Small intestine (tissue), 7 donors: ENCODE results near the gene MTMR3. TPM values are rescaled to one million over a fixed set of nuclear protein-coding genes. Genes with fewer than 3 reads are reported as not detected.

ENCODE experiments used
- DNase-seq, 2 donors: peaks; one replicate each; pipeline versions ENCODE4 v3.0.0 to v3.0.0-alpha.2; 2013
- FAIRE-seq: peaks from 2 replicates; lab custom pipeline; 2012; peaks lifted over from hg19 to GRCh38; lab: Jason Lieb, UNC
- H3K27ac ChIP-seq, 3 donors: one replicate each; pipeline ENCODE4 v1.5.1; 2013; ENCODE audit warnings: low read length in 2 of 3, mild to moderate bottlenecking in 2 of 3, control low read depth in 1 of 3, inconsistent platforms in 1 of 3, low read depth in 1 of 3, moderate library complexity in 1 of 3
- H3K27me3 ChIP-seq, 3 donors: one replicate each; pipeline ENCODE4 v1.6.1; 2013; ENCODE audit warnings: low read length in 3 of 3, inconsistent platforms in 1 of 3; ENCODE audit not compliant: control insufficient read depth in 3 of 3, insufficient read depth in 3 of 3
- H3K36me3 ChIP-seq, 3 donors: one replicate each; pipeline ENCODE4 v1.6.1; 2013; ENCODE audit warnings: low read length in 3 of 3, inconsistent platforms in 1 of 3, low read depth in 1 of 3, mild to moderate bottlenecking in 1 of 3, moderate library complexity in 1 of 3; ENCODE audit not compliant: control insufficient read depth in 3 of 3, insufficient read depth in 2 of 3
- H3K4me1 ChIP-seq, 3 donors: one replicate each; pipeline ENCODE4 v1.6.1; 2013; ENCODE audit warnings: low read length in 2 of 3, inconsistent platforms in 1 of 3, low read depth in 1 of 3, mild to moderate bottlenecking in 1 of 3, moderate library complexity in 1 of 3; ENCODE audit not compliant: control insufficient read depth in 3 of 3, insufficient read depth in 2 of 3
- H3K4me3 ChIP-seq, 3 donors: one replicate each; pipeline ENCODE4 v1.5.1; 2013; ENCODE audit warnings: low read length in 3 of 3, control low read depth in 1 of 3, inconsistent platforms in 1 of 3, low read depth in 1 of 3, mild to moderate bottlenecking in 1 of 3, moderate library complexity in 1 of 3
- H3K9me3 ChIP-seq, 2 donors: one replicate each; pipeline ENCODE4 v1.6.1; 2013; ENCODE audit warnings: low read depth in 1 of 2, low read length in 1 of 2; ENCODE audit not compliant: control insufficient read depth in 2 of 2, insufficient read depth in 1 of 2
- whole genome bisulfite sequencing, 3 donors: extraction: QIAGEN DNeasy Blood & Tissue Kit; methylation state at CpG; one replicate each; pipeline ENCODE4 v1.1.7; 2013; 5-methylcytosine and 5-hydroxymethylcytosine counted together
- polyA plus RNA-seq, 4 donors: library from polyadenylated mRNA; stranded (reverse) in 3 of 4; unstranded in 1 of 4; fragments of 200-250 nt in 3 of 4; fragments of 120-200 nt in 1 of 4; gene quantifications; one replicate each; pipeline versions ENCODE4 v1.2.1 to v1.2.3, GENCODE V29; 2013
- donor health status: healthy with polysubstance abuse.
- donor health status: control.
- donor health status: control.
- donor health status: Bipolar disorder and iron deficiency.
- donor health status: healthy.

MTMR3 gene
- polyA plus RNA-seq, 4 donors = 9.2 to 31.8 (median 13.1) TPM

GRCh38 chr22:30007361-30007760 lies 124.4 kb downstream of the MTMR3 start:
- H3K27me3 ChIP-seq = no peaks in the 10 kb centered on the region
- H3K4me3 ChIP-seq = no peak overlapping the region
- FAIRE-seq = no peak
- H3K27ac ChIP-seq = no peak overlapping the region
- DNase-seq = no peak
- H3K4me1 ChIP-seq = peaks cover 0 to 4% (median 0%) of the 10 kb centered on the region in 3 donors
- no peaks in the 10 kb centered on the region for H3K9me3 ChIP-seq
- peaks cover 7 to 31% (median 26%) of the 10 kb centered on the region in 3 donors for H3K36me3 ChIP-seq

- H3K36me3 ChIP-seq = peaks cover 7 to 34% (median 30%) of the 10 kb centered on the region in 3 donors
- H3K4me1 ChIP-seq = no peaks in the 10 kb centered on the region
- WGBS, 3 donors = 81 to 87% (median 85%) methylated on average over 2 of the region's 2 CpGs
- H3K9me3 ChIP-seq = no peaks in the 10 kb centered on the region
- FAIRE-seq (no peak), DNase-seq (no peak)
- H3K4me3 ChIP-seq = no peak overlapping the region
- no peaks in the 10 kb centered on the region for H3K27me3 ChIP-seq
- H3K27ac ChIP-seq = no peak overlapping the region
These were observed 125.4 kb downstream of the MTMR3 start for GRCh38 chr22:30008401-30008800.

GRCh38 chr22:30009478-30009877 lies 126.5 kb downstream of the MTMR3 start:
- no peak overlapping the region for H3K27ac ChIP-seq
- FAIRE-seq (no peak), DNase-seq (no peak)
- H3K27me3 ChIP-seq = no peaks in the 10 kb centered on the region
- H3K4me1 ChIP-seq = no peaks in the 10 kb centered on the region
- H3K36me3 ChIP-seq = peaks cover 7 to 36% (median 31%) of the 10 kb centered on the region in 3 donors
- H3K4me3 ChIP-seq = no peak overlapping the region
- H3K9me3 ChIP-seq = no peaks in the 10 kb centered on the region

GRCh38 chr22:30010789-30011405 lies 127.9 kb downstream of the MTMR3 start:
- Histone ChIP-seq H3K4me3 (no peak overlapping the region), H3K36me3 (peaks cover 7 to 43% (median 35%) of the 10 kb centered on the region in 3 donors), H3K27ac (no peak overlapping the region), H3K9me3 (no peaks in the 10 kb centered on the region), H3K4me1 (no peaks in the 10 kb centered on the region), H3K27me3 (no peaks in the 10 kb centered on the region)
- FAIRE-seq (no peak), DNase-seq (no peak)
- WGBS, 3 donors = 46 to 74% (median 56%) methylated on average over 2 of the region's 2 CpGs

GRCh38 chr22:30013201-30013600 lies 130.2 kb downstream of the MTMR3 start:
- no peak overlapping the region for H3K27ac ChIP-seq
- H3K9me3 ChIP-seq = no peaks in the 10 kb centered on the region
- no peak for FAIRE-seq
- peaks cover 11 to 48% (median 36%) of the 10 kb centered on the region in 3 donors for H3K36me3 ChIP-seq
- H3K4me3 ChIP-seq = no peak overlapping the region
- no peaks in the 10 kb centered on the region for H3K4me1 ChIP-seq
- DNase-seq = no peak
- no peaks in the 10 kb centered on the region for H3K27me3 ChIP-seq
- 87 to 93% (median 87%) methylated on average over 5 of the region's 5 CpGs for WGBS, 3 donors

- H3K4me1 ChIP-seq = no peaks in the 10 kb centered on the region
- DNase-seq = no peak
- H3K27me3 ChIP-seq = no peaks in the 10 kb centered on the region
- H3K4me3 ChIP-seq = no peak overlapping the region
- H3K27ac ChIP-seq = no peak overlapping the region
- no peaks in the 10 kb centered on the region for H3K9me3 ChIP-seq
- FAIRE-seq = no peak
- peaks cover 11 to 56% (median 29%) of the 10 kb centered on the region in 3 donors for H3K36me3 ChIP-seq
These were observed 131.3 kb downstream of the MTMR3 start for GRCh38 chr22:30014244-30014643.

GRCh38 chr22:30015229-30015797 lies 132.3 kb downstream of the MTMR3 start:
- no peak for FAIRE-seq
- Histone ChIP-seq H3K9me3 (no peaks in the 10 kb centered on the region), H3K4me1 (no peaks in the 10 kb centered on the region), H3K4me3 (no peak overlapping the region), H3K27ac (no peak overlapping the region), H3K27me3 (no peaks in the 10 kb centered on the region), H3K36me3 (peaks cover 10 to 62% (median 26%) of the 10 kb centered on the region in 3 donors)
- WGBS, 3 donors = 89 to 95% (median 91%) methylated on average over 3 of the region's 3 CpGs
- no peak for DNase-seq

- WGBS, 3 donors = 98 to 100% (median 100%) methylated on average over 1 of the region's 1 CpG
- no peaks in the 10 kb centered on the region for H3K4me1 ChIP-seq
- H3K36me3 ChIP-seq = peaks cover 9 to 66% (median 29%) of the 10 kb centered on the region in 3 donors
- no peak overlapping the region for H3K4me3 ChIP-seq
- H3K27ac ChIP-seq = no peak overlapping the region
- no peaks in the 10 kb centered on the region for H3K9me3 ChIP-seq
- no peak for DNase-seq
- FAIRE-seq = no peak
- no peaks in the 10 kb centered on the region for H3K27me3 ChIP-seq
These were observed 132.9 kb downstream of the MTMR3 start for GRCh38 chr22:30015846-30016245.

- FAIRE-seq (no peak), DNase-seq (no peak)
- H3K27ac ChIP-seq = no peak overlapping the region
- no peaks in the 10 kb centered on the region for H3K9me3 ChIP-seq
- H3K36me3 ChIP-seq = peaks cover 13 to 73% (median 30%) of the 10 kb centered on the region in 3 donors
- no peak overlapping the region for H3K4me3 ChIP-seq
- no peaks in the 10 kb centered on the region for H3K27me3 ChIP-seq
- 94 to 98% (median 95%) methylated on average over 4 of the region's 4 CpGs for WGBS, 3 donors
- no peaks in the 10 kb centered on the region for H3K4me1 ChIP-seq
These were observed 133.6 kb downstream of the MTMR3 start for GRCh38 chr22:30016596-30016995.
